Esophagus squamous epithelium (tissue), 5 donors: ENCODE measurements around the gene SMPX. TPM values are rescaled to one million over a fixed set of nuclear protein-coding genes. Genes with fewer than 3 reads are reported as not detected.

Source experiments
- DNase-seq: peaks from one replicate; lab custom pipeline; 2025; lab: John Stamatoyannopoulos, UW
- H3K27ac ChIP-seq, 4 donors: fragments of 200-600 bp; sonication (generic); one replicate each; pipeline ENCODE4 v1.5.1; 2016 to 2019; ENCODE audit warnings: mild to moderate bottlenecking in 1 of 4
- H3K27me3 ChIP-seq, 4 donors: fragments of 200-600 bp; sonication (generic); 1 replicate in 3 of 4; 2 replicates in 1 of 4; pipeline versions ENCODE4 v1.5.1 to v1.6.0; 2017 to 2021; ENCODE audit warnings: antibody characterized with exemption in 1 of 4
- H3K36me3 ChIP-seq, 3 donors: fragments of 200-600 bp; sonication (generic); one replicate each; pipeline ENCODE4 v1.5.1; 2016 to 2019
- H3K4me1 ChIP-seq, 3 donors: fragments of 200-600 bp; sonication (generic); one replicate each; pipeline ENCODE4 v1.5.1; 2017 to 2019
- H3K4me3 ChIP-seq, 4 donors: fragments of 200-600 bp; sonication (generic); 1 replicate in 3 of 4; 2 replicates in 1 of 4; pipeline ENCODE4 v1.5.1; 2016 to 2019; ENCODE audit warnings: mild to moderate bottlenecking in 2 of 4, moderate library complexity in 1 of 4
- H3K9me3 ChIP-seq, 3 donors: fragments of 200-600 bp; sonication (generic); one replicate each; pipeline ENCODE4 v1.5.1; 2016 to 2019
- POLR2A ChIP-seq, 4 donors: fragments of 450-650 bp; IDR thresholded peaks; one replicate each; pipeline ENCODE4 v1.6.1; 2017; ENCODE audit warnings: antibody characterized with exemption in 4 of 4, mild to moderate bottlenecking in 4 of 4, moderate library complexity in 3 of 4
- WGBS, 2 donors: methylation state at CpG; one replicate each; pipeline ENCODE4 v1.1.5; 2018; 5-methylcytosine and 5-hydroxymethylcytosine counted together
- intact Hi-C: fragments of 100-400 bp; cut with DNase I; formaldehyde crosslinking; loops from one replicate; pipeline ENCODE4 v1.15.0; 2022
- total RNA-seq, 4 donors: library from RNA; depleted of rRNA; stranded (reverse); fragments of >200 nt; gene quantifications; one replicate each; pipeline ENCODE4 v1.1.0, GENCODE V29; 2016
- TF ChIP-seq, protein P1 (sequence below), 6 experiments: fragments of 450-650 bp in 4 of 6; fragments of 200-600 bp in 2 of 6; sonication (generic) in 2 of 6; IDR thresholded peaks; one replicate each; pipeline ENCODE4 v1.5.1; 2016 to 2019; ENCODE audit warnings: antibody characterized with exemption in 6 of 6, mild to moderate bottlenecking in 4 of 6, moderate library complexity in 4 of 6
- donor health status: DM: yes; HTN: yes; CAD: no.

SMPX gene
- total RNA-seq, 4 donors from 2014 or later, result not detected

DNA sequence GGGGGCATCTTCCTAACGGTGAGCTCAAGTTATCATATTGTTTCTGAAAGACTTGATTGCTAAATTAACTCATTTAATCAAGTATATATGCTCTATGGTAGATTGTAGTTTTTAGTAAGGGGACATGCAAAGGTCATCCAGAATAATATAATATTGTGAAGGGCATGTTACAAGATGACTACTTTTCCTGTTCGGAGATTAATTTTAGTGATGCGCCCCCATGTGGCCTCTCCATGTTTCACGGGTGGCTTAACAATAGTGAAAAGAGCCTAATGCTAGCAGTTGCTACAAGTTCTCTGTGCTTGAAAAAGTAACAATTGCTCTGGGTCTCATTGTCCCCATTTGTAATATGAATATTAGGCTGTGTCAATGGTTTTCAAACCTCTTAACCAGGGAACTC, 12.2 kb downstream of the SMPX start:
- Histone ChIP-seq H3K27me3 (peaks cover 0 to 4% (median 2%) of the 10 kb centered on the region in 4 donors), H3K36me3 (no peaks in the 10 kb centered on the region), H3K27ac (no peak overlapping the region), H3K4me1 (peaks cover 0 to 3% (median 0%) of the 10 kb centered on the region in 3 donors), H3K4me3 (no peak overlapping the region), H3K9me3 (no peaks in the 10 kb centered on the region)
- DNase-seq, result no peak
- WGBS, 2 donors, result 20 to 25% methylated on average over 4 of the region's 4 CpGs
- TF ChIP-seq POLR2A (IDR thresholded peaks at IDR 0.05), result no peak
- TF ChIP-seq, protein P1, sequence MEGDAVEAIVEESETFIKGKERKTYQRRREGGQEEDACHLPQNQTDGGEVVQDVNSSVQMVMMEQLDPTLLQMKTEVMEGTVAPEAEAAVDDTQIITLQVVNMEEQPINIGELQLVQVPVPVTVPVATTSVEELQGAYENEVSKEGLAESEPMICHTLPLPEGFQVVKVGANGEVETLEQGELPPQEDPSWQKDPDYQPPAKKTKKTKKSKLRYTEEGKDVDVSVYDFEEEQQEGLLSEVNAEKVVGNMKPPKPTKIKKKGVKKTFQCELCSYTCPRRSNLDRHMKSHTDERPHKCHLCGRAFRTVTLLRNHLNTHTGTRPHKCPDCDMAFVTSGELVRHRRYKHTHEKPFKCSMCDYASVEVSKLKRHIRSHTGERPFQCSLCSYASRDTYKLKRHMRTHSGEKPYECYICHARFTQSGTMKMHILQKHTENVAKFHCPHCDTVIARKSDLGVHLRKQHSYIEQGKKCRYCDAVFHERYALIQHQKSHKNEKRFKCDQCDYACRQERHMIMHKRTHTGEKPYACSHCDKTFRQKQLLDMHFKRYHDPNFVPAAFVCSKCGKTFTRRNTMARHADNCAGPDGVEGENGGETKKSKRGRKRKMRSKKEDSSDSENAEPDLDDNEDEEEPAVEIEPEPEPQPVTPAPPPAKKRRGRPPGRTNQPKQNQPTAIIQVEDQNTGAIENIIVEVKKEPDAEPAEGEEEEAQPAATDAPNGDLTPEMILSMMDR (IDR thresholded peaks at IDR 0.05), result peak in 4 of 6 experiments; percentile 25 to 45 (median 35)
- intact Hi-C loops, result no loop called here

DNA sequence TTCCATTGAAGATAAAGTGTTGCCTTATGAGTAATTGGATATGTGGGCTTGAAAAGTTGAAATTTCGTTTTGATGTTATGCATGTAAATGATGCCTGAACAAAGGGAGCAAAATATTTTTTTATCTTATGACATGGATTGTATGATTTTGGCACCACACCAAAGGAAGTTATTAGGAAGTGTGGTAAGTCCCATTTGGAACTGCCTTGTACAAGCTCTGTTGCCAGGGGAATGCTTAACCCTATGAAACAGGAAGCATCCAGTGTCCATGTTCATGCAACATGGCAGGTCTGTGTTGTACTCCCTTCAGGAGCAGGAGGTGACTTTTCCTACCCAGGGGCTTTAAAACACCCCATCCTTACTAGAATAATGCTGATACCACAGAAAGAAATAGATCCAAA, 13.2 kb downstream of the SMPX start:
- H3K4me3 ChIP-seq, result no peak overlapping the region
- no peak for DNase-seq
- H3K9me3 ChIP-seq, result no peaks in the 10 kb centered on the region
- no peak overlapping the region for H3K27ac ChIP-seq
- intact Hi-C loops, result no loop called here
- peaks cover 0 to 4% (median 2%) of the 10 kb centered on the region in 4 donors for H3K27me3 ChIP-seq
- TF ChIP-seq, protein P1 (IDR thresholded peaks at IDR 0.05), result no peak
- TF ChIP-seq POLR2A (IDR thresholded peaks at IDR 0.05), result no peak
- WGBS, 2 donors, result 0 to 22% methylated on average over 1 of the region's 1 CpG
- H3K36me3 ChIP-seq, result no peaks in the 10 kb centered on the region
- peaks cover 0 to 4% (median 0%) of the 10 kb centered on the region in 3 donors for H3K4me1 ChIP-seq

DNA sequence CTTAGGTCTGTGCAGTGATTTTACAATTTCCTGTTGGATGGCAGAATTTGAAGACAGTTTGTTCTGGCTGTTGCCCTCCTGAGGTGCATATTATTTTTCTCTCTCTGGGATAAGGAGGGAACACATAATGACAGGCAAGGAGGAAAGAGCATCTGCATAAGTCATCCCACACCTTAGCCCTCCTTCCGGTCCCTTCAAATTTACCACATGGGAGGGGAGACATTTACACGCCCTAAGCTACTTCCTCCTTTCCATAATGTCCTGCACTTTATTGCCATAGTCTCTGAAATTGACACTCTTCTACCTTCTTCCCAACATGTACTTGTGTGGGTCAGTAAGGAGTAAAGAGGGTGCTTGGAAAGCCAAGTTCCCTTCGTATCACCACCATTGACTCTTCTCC, 13.9 kb downstream of the SMPX start:
- no peak for DNase-seq
- TF ChIP-seq POLR2A (IDR thresholded peaks at IDR 0.05), result no peak
- TF ChIP-seq, protein P1 (IDR thresholded peaks at IDR 0.05), result no peak
- no peaks in the 10 kb centered on the region for H3K36me3 ChIP-seq
- intact Hi-C loops, result no loop called here
- no peaks in the 10 kb centered on the region for H3K9me3 ChIP-seq
- 69 to 82% methylated on average over 2 to 3 of the region's 3 CpGs for WGBS, 2 donors
- H3K4me1 ChIP-seq, result peaks cover 0 to 4% (median 0%) of the 10 kb centered on the region in 3 donors
- no peak overlapping the region for H3K4me3 ChIP-seq
- no peak overlapping the region for H3K27ac ChIP-seq
- peaks cover 0 to 4% (median 2%) of the 10 kb centered on the region in 4 donors for H3K27me3 ChIP-seq

DNA sequence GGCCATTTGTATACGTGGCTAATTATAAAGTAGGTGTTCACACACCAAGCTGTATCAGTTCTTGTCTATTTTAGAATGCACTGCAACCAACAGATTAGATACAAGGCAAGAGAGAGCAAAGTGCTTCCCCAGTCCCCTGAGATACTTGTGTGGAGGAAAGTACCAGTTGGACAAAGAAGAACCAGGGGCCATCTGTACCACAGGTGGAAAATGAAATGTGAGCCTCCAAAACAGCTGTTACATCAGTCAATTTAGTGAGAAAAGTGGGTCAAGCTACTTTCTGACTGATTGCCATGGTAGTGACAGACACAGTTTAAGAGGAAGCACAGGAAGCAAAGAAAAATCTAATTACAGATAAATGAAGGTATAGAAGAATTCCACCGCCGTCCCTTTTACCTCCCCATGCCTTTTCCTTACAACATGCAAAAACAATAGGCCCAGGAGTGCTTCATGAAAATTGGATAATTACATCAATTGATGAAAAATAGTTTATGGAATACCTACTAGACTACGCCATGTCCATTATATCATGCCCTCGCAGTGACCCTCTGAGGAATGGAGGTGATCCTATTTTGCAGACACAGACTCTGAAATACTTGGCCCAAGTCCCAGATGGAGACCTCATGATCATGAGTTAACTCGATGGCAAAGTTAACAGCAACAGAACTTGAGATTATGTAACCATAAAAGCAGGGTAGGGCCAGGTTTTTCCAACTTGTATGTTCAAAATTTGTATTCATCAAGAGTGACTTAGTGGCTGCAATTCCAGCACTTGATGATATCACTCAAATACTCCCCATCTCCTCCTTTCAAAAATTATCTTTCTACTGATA, 15.8 kb downstream of the SMPX start:
- Histone ChIP-seq H3K36me3 (no peaks in the 10 kb centered on the region), H3K4me3 (no peak overlapping the region), H3K27me3 (peaks cover 0 to 2% (median 0%) of the 10 kb centered on the region in 4 donors), H3K27ac (no peak overlapping the region), H3K4me1 (peaks cover 0 to 4% (median 0%) of the 10 kb centered on the region in 3 donors), H3K9me3 (no peaks in the 10 kb centered on the region)
- DNase-seq, result no peak
- intact Hi-C loops, result no loop called here
- TF ChIP-seq, protein P1 (IDR thresholded peaks at IDR 0.05), result no peak
- TF ChIP-seq POLR2A (IDR thresholded peaks at IDR 0.05), result no peak
- 66 to 73% methylated on average over 6 of the region's 6 CpGs for WGBS, 2 donors

DNA sequence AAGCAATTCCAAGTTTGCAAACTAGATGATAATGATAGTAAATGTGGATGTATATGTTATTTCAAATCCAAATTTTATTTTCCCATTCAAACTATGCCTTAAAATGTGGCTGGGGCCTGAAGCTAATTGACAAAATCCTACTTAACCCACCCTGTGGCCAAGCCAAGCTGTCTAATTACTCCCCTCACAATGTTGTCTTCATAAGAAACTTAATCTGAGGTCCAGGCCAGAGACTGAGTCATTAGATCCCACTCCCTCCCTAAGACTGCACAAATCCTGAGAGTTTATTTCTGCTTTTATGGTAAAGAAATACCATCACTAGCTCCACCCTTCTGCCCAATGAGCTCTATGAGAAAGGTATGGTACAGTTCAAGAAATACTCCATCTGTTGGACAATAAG, 16.6 kb downstream of the SMPX start:
- no peaks in the 10 kb centered on the region for H3K27me3 ChIP-seq
- no peaks in the 10 kb centered on the region for H3K36me3 ChIP-seq
- intact Hi-C loops, result no loop called here
- no peak for DNase-seq
- H3K4me1 ChIP-seq, result peaks cover 0 to 4% (median 0%) of the 10 kb centered on the region in 3 donors
- no peak overlapping the region for H3K27ac ChIP-seq
- H3K9me3 ChIP-seq, result no peaks in the 10 kb centered on the region
- H3K4me3 ChIP-seq, result no peak overlapping the region
- TF ChIP-seq, protein P1 (IDR thresholded peaks at IDR 0.05), result no peak
- no peak for TF ChIP-seq POLR2A (IDR thresholded peaks at IDR 0.05)
